ENCODE results near the gene KRT36.

Gene KRT36

GRCh38 chr17:41457676-41458075 is 32.0 kb downstream of the KRT36 start:
- no peaks in the 10 kb centered on the region for H3K9me2 ChIP-seq (replicated peaks; ENCODE audit: low read depth, low read length)
- no peak overlapping the region for H2AFZ ChIP-seq (ENCODE audit: low read length)
- H3K27me3 ChIP-seq (ENCODE audit: insufficient read depth, low read length, poor library complexity, severe bottlenecking) = no peaks in the 10 kb centered on the region
- H4K20me1 ChIP-seq (ENCODE audit: insufficient read depth, low read length, poor library complexity, severe bottlenecking) = no peaks in the 10 kb centered on the region
- TF ChIP-seq EZH2phosphoT487 (IDR thresholded peaks at IDR 0.05; ENCODE audit: borderline replicate concordance) (no peak), CTCF (conservative IDR thresholded peaks at IDR 0.05; ENCODE audit: low read length) (no peak)
- no peaks in the 10 kb centered on the region for H3K36me3 ChIP-seq (ENCODE audit: insufficient read depth, low read length)
- H3K9me3 ChIP-seq (ENCODE audit: insufficient read depth, low read depth, low read length) = no peaks in the 10 kb centered on the region
- no peaks in the 10 kb centered on the region for H3K4me1 ChIP-seq (ENCODE audit: insufficient read depth, low read length, poor library complexity, severe bottlenecking)
- no peak overlapping the region for H3K9ac ChIP-seq (ENCODE audit: low read depth, low read length, poor library complexity, severe bottlenecking)
- H3K79me2 ChIP-seq (ENCODE audit: insufficient read depth, low read length) = no peaks in the 10 kb centered on the region
- H3F3A ChIP-seq (ENCODE audit: low read depth) = no peaks in the 10 kb centered on the region
- no peak overlapping the region for H3K4me3 ChIP-seq (ENCODE audit: low read length, poor library complexity, severe bottlenecking)
- no peak overlapping the region for H3K4me2 ChIP-seq (ENCODE audit: low read depth, low read length, poor library complexity, severe bottlenecking)

GRCh38 chr17:41456204-41456603 is 33.5 kb downstream of the KRT36 start:
- Histone ChIP-seq H2AFZ (ENCODE audit: low read length) (no peak overlapping the region), H3K4me3 (ENCODE audit: low read length, poor library complexity, severe bottlenecking) (no peak overlapping the region)

GRCh38 chr17:41455236-41455635 is 34.5 kb downstream of the KRT36 start:
- Histone ChIP-seq H3K4me2 (ENCODE audit: low read depth, low read length, poor library complexity, severe bottlenecking) (no peak overlapping the region), H3F3A (ENCODE audit: low read depth) (no peaks in the 10 kb centered on the region), H3K9me2 (replicated peaks; ENCODE audit: low read depth, low read length) (no peaks in the 10 kb centered on the region), H3K9me3 (ENCODE audit: insufficient read depth, low read depth, low read length) (no peaks in the 10 kb centered on the region), H3K4me3 (ENCODE audit: low read length, poor library complexity, severe bottlenecking) (no peak overlapping the region), H3K9ac (ENCODE audit: low read depth, low read length, poor library complexity, severe bottlenecking) (no peak overlapping the region), H3K79me2 (ENCODE audit: insufficient read depth, low read length) (no peaks in the 10 kb centered on the region), H4K20me1 (ENCODE audit: insufficient read depth, low read length, poor library complexity, severe bottlenecking) (no peaks in the 10 kb centered on the region), H3K36me3 (ENCODE audit: insufficient read depth, low read length) (no peaks in the 10 kb centered on the region), H2AFZ (ENCODE audit: low read length) (no peak overlapping the region), H3K4me1 (ENCODE audit: insufficient read depth, low read length, poor library complexity, severe bottlenecking) (no peaks in the 10 kb centered on the region), H3K27me3 (ENCODE audit: insufficient read depth, low read length, poor library complexity, severe bottlenecking) (peaks cover 8% of the 10 kb centered on the region)
- TF ChIP-seq EZH2phosphoT487 (IDR thresholded peaks at IDR 0.05; ENCODE audit: borderline replicate concordance) (no peak), CTCF (conservative IDR thresholded peaks at IDR 0.05; ENCODE audit: low read length) (no peak)

More at GRCh38 chr17:41456204-41456603, 33.5 kb downstream of the KRT36 start:
- Histone ChIP-seq H3F3A (ENCODE audit: low read depth) (no peaks in the 10 kb centered on the region), H3K27me3 (ENCODE audit: insufficient read depth, low read length, poor library complexity, severe bottlenecking) (peaks cover 8% of the 10 kb centered on the region), H3K4me1 (ENCODE audit: insufficient read depth, low read length, poor library complexity, severe bottlenecking) (no peaks in the 10 kb centered on the region), H4K20me1 (ENCODE audit: insufficient read depth, low read length, poor library complexity, severe bottlenecking) (no peaks in the 10 kb centered on the region), H3K9ac (ENCODE audit: low read depth, low read length, poor library complexity, severe bottlenecking) (no peak overlapping the region), H3K9me2 (replicated peaks; ENCODE audit: low read depth, low read length) (no peaks in the 10 kb centered on the region), H3K4me2 (ENCODE audit: low read depth, low read length, poor library complexity, severe bottlenecking) (no peak overlapping the region), H3K79me2 (ENCODE audit: insufficient read depth, low read length) (no peaks in the 10 kb centered on the region), H3K9me3 (ENCODE audit: insufficient read depth, low read depth, low read length) (no peaks in the 10 kb centered on the region), H3K36me3 (ENCODE audit: insufficient read depth, low read length) (no peaks in the 10 kb centered on the region)
- TF ChIP-seq CTCF (conservative IDR thresholded peaks at IDR 0.05; ENCODE audit: low read length) (no peak), EZH2phosphoT487 (IDR thresholded peaks at IDR 0.05; ENCODE audit: borderline replicate concordance) (no peak)

Data from Loucy (cell line).